Muscle layer of colon (tissue), 2 donors: ENCODE measurements around the gene IFT20.

Experiments
- H3K27ac ChIP-seq: one replicate; pipeline ENCODE4 v1.7.0; 2013; ENCODE audit warnings: low read depth, mild to moderate bottlenecking, low read length, moderate library complexity
- H3K27me3 ChIP-seq, 2 donors: one replicate each; pipeline ENCODE4 v1.7.0; 2013; ENCODE audit warnings: low read length in 2 of 2, mild to moderate bottlenecking in 2 of 2; ENCODE audit not compliant: insufficient read depth in 2 of 2, control insufficient read depth in 1 of 2
- H3K36me3 ChIP-seq: one replicate; pipeline ENCODE4 v1.7.0; 2013; ENCODE audit warnings: mild to moderate bottlenecking, low read length; ENCODE audit not compliant: insufficient read depth
- H3K4me1 ChIP-seq: one replicate; pipeline ENCODE4 v1.7.0; 2013; ENCODE audit warnings: mild to moderate bottlenecking, low read length; ENCODE audit not compliant: insufficient read depth
- H3K4me3 ChIP-seq, 2 donors: one replicate each; pipeline ENCODE4 v1.7.0; 2013; ENCODE audit warnings: low read length in 2 of 2, low read depth in 1 of 2, mild to moderate bottlenecking in 1 of 2, moderate library complexity in 1 of 2
- H3K9ac ChIP-seq: one replicate; pipeline ENCODE4 v1.7.0; 2013; ENCODE audit warnings: low read length
- H3K9me3 ChIP-seq: one replicate; pipeline ENCODE4 v1.7.0; 2013; ENCODE audit warnings: mild to moderate bottlenecking, low read length
- donor health status: abdominal sarcoma.
- donor health status: Adenocarcinoma of cecum.

The IFT20 gene

DNA sequence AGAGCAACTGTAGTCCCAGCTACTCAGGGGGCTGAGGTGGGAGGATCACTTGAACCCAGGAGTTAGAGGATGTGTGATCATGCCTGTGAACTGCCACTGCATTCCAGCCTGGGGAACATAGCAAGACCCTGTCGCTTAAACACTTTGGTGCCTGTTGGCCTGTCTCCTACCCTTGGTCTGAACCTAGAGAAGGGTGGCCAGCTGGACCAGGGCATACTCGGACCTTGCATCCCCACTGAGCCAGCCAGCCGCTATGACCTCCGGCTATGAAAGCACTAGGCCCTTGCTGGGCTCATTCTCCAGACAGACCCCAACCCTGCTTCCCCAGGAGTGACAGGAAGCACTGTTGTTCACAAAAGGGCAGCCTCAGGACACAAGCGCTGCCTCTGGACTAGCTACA is 4.6 kb downstream of the IFT20 start:
- H3K4me3 ChIP-seq, result no peak overlapping the region
- H3K9ac ChIP-seq, result no peak overlapping the region
- no peaks in the 10 kb centered on the region for H3K27me3 ChIP-seq
- H3K27ac ChIP-seq, result no peak overlapping the region
- peaks cover 17% of the 10 kb centered on the region for H3K4me1 ChIP-seq
- peaks cover 36% of the 10 kb centered on the region for H3K36me3 ChIP-seq
- no peaks in the 10 kb centered on the region for H3K9me3 ChIP-seq

DNA sequence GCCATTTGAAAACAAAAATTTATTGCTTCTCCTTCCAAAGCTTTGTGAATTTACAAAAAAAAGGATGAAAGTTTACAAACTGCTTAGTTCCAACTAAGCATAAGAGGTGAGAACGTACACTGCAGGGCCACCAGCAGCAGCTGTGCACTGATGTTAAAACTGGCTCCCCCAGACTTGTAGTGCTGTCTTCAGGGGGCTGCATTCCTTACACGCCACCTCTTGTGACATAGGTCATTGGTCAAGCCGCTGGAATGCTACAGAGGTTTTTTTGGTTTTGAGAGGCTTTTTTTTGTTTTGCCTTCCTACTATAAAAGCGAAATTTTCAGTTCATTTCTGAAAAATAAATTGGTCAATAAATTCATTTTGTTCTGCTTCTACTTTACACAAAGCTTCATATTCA is 6.9 kb downstream of the IFT20 start:
- no peaks in the 10 kb centered on the region for H3K9me3 ChIP-seq
- H3K27me3 ChIP-seq, result no peaks in the 10 kb centered on the region
- H3K27ac ChIP-seq, result no peak overlapping the region
- H3K4me3 ChIP-seq, result no peak overlapping the region
- peaks cover 36% of the 10 kb centered on the region for H3K36me3 ChIP-seq
- H3K4me1 ChIP-seq, result peaks cover 3% of the 10 kb centered on the region
- H3K9ac ChIP-seq, result no peak overlapping the region

DNA sequence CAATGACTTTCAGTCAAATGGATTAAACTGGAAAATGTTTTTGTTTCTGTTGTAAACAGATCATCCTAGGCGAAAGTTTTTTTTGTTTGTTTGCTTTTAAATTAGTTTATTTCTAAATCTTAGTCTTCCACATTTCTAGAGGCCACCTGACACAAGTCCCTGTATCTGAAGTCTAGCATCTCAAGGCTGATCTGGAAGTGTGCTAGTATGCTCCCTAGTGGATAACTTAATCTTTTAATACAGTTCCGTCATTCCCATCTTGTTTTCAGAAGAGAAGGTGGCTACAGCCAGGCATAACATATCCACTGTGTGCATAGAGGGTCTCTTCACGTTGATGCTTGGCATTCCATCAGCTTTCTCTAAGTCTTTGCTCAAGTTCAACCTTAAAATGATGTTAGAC is 7.6 kb downstream of the IFT20 start:
- H3K36me3 ChIP-seq, result peaks cover 36% of the 10 kb centered on the region

DNA sequence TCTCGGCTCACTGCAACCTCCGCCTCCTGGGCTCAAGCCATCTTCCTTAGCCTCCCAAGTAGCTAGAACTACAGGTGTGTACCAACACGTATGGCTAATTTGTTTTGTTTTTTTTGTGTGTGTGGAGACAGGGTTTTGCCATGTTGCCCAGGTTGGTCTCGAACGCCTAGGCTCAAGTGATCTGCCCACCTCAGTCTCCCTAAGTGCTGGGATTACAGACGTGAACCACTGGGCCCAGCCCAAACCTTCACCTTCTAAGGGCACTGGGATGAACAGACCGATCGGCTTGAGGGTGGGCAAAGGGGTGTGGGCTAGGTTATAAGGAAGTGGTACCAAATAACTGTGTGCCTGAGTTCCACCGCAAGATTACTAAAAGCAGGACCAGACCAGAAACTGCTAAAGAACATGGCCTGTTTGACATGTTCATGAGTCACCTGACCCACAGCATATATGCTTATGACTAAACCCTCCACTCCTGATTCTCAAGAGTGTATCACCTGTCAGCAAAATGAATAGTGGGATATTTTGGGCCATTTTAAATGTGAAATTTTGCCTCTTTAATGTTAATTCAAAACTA is 8.2 kb downstream of the IFT20 start:
- Histone ChIP-seq H3K36me3 (peaks cover 36% of the 10 kb centered on the region), H3K4me1 (no peaks in the 10 kb centered on the region)

More for the DNA sequence above, 7.6 kb downstream of the IFT20 start:
- no peak overlapping the region for H3K4me3 ChIP-seq
- no peaks in the 10 kb centered on the region for H3K9me3 ChIP-seq
- H3K9ac ChIP-seq, result no peak overlapping the region
- no peaks in the 10 kb centered on the region for H3K4me1 ChIP-seq
- H3K27me3 ChIP-seq, result no peaks in the 10 kb centered on the region
- no peak overlapping the region for H3K27ac ChIP-seq

DNA sequence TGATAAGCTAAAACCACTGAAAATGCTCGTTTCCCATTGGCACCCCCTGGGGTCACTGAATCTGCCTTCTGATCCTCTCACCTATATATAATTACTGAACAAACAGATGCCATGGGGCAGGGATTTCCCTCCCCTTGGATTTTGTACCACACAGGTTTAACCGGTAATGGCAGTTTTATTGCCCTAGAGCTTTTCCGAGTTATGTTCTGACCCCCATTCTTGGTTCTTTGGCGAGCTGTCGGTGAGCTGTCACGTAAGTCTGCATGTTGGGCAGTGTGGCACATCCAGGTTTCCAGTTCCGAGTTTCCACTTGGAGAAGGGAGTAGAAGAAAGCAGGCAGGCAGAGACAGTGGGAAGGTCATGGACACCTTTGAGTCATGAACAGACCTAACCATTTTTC is 9.2 kb downstream of the IFT20 start:
- no peaks in the 10 kb centered on the region for H3K27me3 ChIP-seq
- H3K9ac ChIP-seq, result no peak overlapping the region
- H3K4me1 ChIP-seq, result no peaks in the 10 kb centered on the region
- H3K9me3 ChIP-seq, result no peaks in the 10 kb centered on the region
- H3K36me3 ChIP-seq, result peaks cover 25% of the 10 kb centered on the region
- no peak overlapping the region for H3K27ac ChIP-seq
- H3K4me3 ChIP-seq, result no peak overlapping the region

More for the DNA sequence above, 8.2 kb downstream of the IFT20 start:
- H3K9me3 ChIP-seq, result no peaks in the 10 kb centered on the region
- no peak overlapping the region for H3K27ac ChIP-seq
- no peak overlapping the region for H3K4me3 ChIP-seq
- H3K27me3 ChIP-seq, result no peaks in the 10 kb centered on the region
- H3K9ac ChIP-seq, result no peak overlapping the region

DNA sequence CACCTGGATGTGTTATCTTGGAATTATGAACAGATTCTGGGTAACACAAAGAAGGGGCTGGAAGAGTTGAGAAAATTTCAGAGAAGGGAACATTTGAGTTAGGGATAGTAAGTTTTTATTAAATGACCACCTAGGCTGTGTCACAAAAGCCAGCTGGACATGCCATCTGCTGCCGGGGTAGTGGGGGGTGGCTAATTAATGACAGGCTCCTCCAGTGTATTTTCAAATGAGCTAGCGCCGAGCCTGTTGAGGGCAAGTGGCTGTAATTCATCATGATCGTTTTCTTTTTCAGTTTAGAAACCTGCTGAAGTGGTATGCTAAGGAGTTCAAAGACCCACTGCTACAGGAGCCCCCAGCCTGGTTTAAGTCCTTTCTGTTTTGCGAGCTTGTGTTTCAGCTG is 10.1 kb downstream of the IFT20 start:
- no peak overlapping the region for H3K27ac ChIP-seq
- no peaks in the 10 kb centered on the region for H3K9me3 ChIP-seq
- peaks cover 17% of the 10 kb centered on the region for H3K36me3 ChIP-seq
- H3K4me1 ChIP-seq, result no peaks in the 10 kb centered on the region
- no peaks in the 10 kb centered on the region for H3K27me3 ChIP-seq
- no peak overlapping the region for H3K9ac ChIP-seq
- H3K4me3 ChIP-seq, result no peak overlapping the region

DNA sequence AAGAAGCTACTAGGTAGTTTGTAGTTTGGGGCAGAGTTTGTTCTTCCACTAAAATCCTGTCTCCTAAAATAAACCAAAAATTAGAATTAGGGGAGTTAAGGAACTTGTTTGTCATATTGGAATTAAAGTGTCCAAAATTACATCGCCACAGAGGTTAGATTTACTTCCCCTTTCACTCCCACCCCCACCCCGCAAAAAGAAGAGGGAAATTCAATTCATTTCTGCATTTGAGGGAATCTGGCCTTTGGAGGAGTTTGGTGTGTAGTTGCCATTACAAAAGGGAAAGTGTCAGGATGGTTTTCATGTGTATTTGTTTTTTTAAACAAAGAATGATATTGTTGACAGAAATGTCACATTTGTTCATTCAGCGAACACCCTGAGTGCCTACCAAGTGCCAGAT is 10.5 kb downstream of the IFT20 start:
- Histone ChIP-seq H3K36me3 (peaks cover 17% of the 10 kb centered on the region), H3K27ac (no peak overlapping the region), H3K9me3 (no peaks in the 10 kb centered on the region), H3K9ac (no peak overlapping the region), H3K27me3 (no peaks in the 10 kb centered on the region), H3K4me3 (no peak overlapping the region), H3K4me1 (peaks cover 2% of the 10 kb centered on the region)

DNA sequence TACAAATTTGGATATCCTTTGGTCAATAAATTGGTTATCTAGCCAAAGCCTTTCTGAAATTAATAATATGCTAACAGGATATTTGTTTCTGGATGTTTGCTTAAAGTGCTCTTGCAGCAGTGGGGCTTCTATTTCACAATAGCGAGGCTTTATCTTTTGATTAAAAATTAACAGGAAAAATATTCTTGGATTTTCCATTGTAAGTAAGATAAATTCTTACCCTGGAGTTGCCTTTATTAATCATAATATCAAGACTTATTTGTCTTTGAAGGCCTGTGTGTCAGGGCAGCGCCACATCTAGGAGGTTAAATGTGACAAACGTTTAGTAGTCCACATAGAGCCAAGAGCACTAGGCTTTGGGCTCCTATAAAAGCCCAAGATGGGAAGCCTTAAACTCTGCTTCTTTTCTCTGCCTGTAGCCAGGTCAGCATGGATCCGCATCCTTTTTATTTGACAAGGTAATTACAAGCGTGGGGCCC is 11.0 kb downstream of the IFT20 start:
- Histone ChIP-seq H3K27ac (no peak overlapping the region), H3K4me3 (no peak overlapping the region), H3K9me3 (no peaks in the 10 kb centered on the region), H3K36me3 (peaks cover 15% of the 10 kb centered on the region), H3K9ac (no peak overlapping the region), H3K4me1 (peaks cover 7% of the 10 kb centered on the region), H3K27me3 (no peaks in the 10 kb centered on the region)

DNA sequence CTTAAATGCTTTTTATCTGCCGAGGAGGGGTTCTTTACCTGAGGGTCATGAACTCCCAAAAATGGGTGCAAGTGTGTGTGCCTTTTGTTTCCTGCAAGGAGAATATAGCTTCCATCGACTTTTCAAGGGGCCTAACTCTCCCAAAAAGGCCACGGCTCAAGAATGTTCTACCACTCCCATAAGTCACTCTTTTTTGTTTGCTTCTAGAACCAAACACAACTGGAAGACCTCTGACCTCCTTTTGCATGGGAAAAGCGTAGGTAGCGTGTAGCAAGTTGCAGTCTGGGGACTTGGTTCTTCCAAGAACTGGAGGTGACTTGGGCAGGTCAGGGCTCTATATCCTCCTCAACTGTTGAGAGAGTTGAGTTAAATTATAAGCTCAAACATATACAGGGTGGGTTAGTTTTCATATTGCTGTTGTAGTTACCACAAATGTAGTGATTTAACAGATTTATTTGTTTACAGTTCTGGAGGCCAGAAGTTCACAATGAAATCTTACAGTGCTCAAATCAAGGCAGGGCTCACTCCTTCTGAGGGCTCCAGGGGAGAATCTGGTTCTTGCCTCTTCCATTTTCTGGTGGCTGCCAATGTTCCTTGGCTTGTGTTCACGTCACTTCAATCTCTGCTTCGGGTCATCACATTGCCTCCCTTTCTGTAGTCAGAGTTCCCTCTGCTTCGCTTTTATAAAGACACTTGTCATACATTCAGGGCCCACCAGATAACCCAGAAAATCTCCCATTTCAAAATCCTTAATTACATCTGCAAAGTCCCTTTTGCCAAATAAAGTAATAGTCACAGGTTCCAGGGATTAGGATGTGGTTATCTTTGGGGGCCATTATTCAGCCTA is 14.8 kb downstream of the IFT20 start:
- H3K4me3 ChIP-seq, result no peak overlapping the region
- H3K27me3 ChIP-seq, result no peaks in the 10 kb centered on the region
- peaks cover 15% of the 10 kb centered on the region for H3K4me1 ChIP-seq
- H3K36me3 ChIP-seq, result no peaks in the 10 kb centered on the region
- H3K9me3 ChIP-seq, result no peaks in the 10 kb centered on the region
- H3K27ac ChIP-seq, result no peak overlapping the region
- H3K9ac ChIP-seq, result no peak overlapping the region

DNA sequence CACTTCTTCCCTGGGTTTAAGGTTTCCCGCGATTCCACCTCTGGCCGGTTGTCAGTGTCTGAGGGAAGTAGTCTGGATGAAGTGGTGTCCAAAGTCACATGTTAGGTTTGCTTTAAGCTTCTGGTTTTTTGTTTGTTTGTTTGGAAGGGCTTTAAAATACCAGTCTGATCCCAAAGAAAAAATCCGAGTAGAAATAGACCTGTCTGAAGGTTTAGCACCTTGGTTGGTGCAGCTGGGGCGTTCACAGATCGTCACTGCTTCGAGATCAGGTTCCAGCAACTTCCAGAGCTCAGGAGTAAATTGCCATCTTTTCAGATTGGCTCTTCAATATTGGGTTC is 15.7 kb downstream of the IFT20 start:
- Histone ChIP-seq H3K27ac (peak overlapping the region; percentile 70), H3K4me3 (peak overlapping the region; percentile 64 to 78), H3K9me3 (no peaks in the 10 kb centered on the region), H3K4me1 (peaks cover 15% of the 10 kb centered on the region), H3K27me3 (no peaks in the 10 kb centered on the region), H3K9ac (peak overlapping the region; percentile 18), H3K36me3 (no peaks in the 10 kb centered on the region)

DNA sequence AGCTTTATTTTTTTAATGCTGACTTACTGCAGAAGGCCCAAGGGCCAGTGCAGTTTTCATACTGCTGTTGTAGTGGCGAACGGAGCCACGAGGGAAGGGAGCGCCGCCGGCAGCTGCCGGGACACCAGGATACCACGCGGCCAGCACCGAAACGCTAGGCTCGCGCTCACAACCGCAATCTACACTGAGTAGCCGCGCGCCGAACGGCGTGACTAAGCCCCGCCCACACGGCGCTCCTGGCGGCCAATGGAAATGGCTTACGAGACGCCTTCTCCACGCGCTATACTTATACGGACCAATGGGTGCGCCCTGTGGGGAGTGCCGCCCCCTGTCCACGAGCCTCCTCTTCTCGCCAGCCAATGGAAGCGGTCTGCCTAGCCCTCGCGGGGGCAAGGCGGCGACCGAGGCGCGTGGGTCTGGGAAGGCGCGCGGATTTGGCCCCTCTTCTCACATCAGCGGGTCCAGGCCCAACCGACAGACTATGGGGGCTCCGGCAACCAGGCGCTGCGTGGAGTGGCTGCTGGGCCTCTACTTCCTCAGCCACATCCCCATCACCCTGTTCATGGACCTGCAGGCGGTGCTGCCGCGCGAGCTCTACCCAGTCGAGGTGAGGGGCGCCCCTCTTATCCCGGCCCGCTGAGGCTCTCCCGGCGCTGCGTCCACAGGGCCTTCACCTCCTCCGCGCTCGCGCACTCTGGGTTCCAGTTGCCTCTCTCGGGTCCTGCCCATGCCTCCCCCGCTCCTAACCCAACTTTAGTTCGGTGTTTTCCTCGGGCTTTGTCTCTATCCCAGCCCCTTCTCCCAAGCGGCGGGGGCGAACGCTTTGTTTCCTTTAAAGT is 16.3 kb downstream of the IFT20 start, which contains the start of gene TMEM97:
Gene TMEM97, plus strand, starts transcription at position 442 of the 839 bp plus-strand sequence. Its CDS starts 40 bp downstream, at position 482.
- H3K9me3 ChIP-seq, result no peaks in the 10 kb centered on the region
- peak within 1 kb of the TSS; percentile 64 to 78 for H3K4me3 ChIP-seq
- peaks cover 15% of the 10 kb centered on the region for H3K4me1 ChIP-seq
- H3K27me3 ChIP-seq, result no peaks in the 10 kb centered on the region
- peak within 1 kb of the TSS; percentile 18 for H3K9ac ChIP-seq
- H3K36me3 ChIP-seq, result no peaks in the 10 kb centered on the region
- peak within 1 kb of the TSS; percentile 70 for H3K27ac ChIP-seq
